HG03025 (cell line): Measurements from ENCODE around the gene CENPX.
"Not testable (repeated sequence)": the region's sequence is repeated elsewhere in the genome, so short reads cannot be mapped to it uniquely, and the experiment has no call there.

Experiments used
- ATAC-seq: cut with Tn5 transposase; IDR thresholded peaks from one replicate; pipeline ENCODE4 v1.9.1; 2021; ENCODE audit warnings: mild to moderate bottlenecking, moderate library complexity; ENCODE audit not compliant: unreplicated experiment, low FRiP score

Gene CENPX

GRCh38 chr17:81984773-81985410, 37.8 kb downstream of the CENPX start:
- ATAC-seq = no peak

- no peak for ATAC-seq
Measured at GRCh38 chr17:81983639-81984373, 38.9 kb downstream of the CENPX start.

GRCh38 chr17:81983011-81983638, 39.6 kb downstream of the CENPX start:
- ATAC-seq = no peak

GRCh38 chr17:81981511-81981910, 41.2 kb downstream of the CENPX start:
- not testable (repeated sequence) for ATAC-seq

GRCh38 chr17:81980707-81981343, 41.9 kb downstream of the CENPX start:
- no peak for ATAC-seq

- ATAC-seq = no peak
Measured at GRCh38 chr17:81980122-81980521, 42.6 kb downstream of the CENPX start.

- no peak for ATAC-seq
Measured at GRCh38 chr17:81978524-81979298, 44.0 kb downstream of the CENPX start.

GRCh38 chr17:81977211-81977808, 45.4 kb downstream of the CENPX start, which contains the start of gene ASPSCR1:
TSS of gene ASPSCR1 (plus strand) at chr17:81977629. CDS start at chr17:81977647, 18 bp downstream.
- peak; percentile 64 for ATAC-seq

GRCh38 chr17:81976332-81977210, 46.1 kb downstream of the CENPX start:
- ATAC-seq = peak; percentile 13

GRCh38 chr17:81973432-81973831, 49.2 kb downstream of the CENPX start:
- ATAC-seq = no peak

- no peak for ATAC-seq
Measured at GRCh38 chr17:81968850-81969812, 53.5 kb downstream of the CENPX start.
